ENCODE results near the gene HOXD9.

Gene HOXD9

DNA sequence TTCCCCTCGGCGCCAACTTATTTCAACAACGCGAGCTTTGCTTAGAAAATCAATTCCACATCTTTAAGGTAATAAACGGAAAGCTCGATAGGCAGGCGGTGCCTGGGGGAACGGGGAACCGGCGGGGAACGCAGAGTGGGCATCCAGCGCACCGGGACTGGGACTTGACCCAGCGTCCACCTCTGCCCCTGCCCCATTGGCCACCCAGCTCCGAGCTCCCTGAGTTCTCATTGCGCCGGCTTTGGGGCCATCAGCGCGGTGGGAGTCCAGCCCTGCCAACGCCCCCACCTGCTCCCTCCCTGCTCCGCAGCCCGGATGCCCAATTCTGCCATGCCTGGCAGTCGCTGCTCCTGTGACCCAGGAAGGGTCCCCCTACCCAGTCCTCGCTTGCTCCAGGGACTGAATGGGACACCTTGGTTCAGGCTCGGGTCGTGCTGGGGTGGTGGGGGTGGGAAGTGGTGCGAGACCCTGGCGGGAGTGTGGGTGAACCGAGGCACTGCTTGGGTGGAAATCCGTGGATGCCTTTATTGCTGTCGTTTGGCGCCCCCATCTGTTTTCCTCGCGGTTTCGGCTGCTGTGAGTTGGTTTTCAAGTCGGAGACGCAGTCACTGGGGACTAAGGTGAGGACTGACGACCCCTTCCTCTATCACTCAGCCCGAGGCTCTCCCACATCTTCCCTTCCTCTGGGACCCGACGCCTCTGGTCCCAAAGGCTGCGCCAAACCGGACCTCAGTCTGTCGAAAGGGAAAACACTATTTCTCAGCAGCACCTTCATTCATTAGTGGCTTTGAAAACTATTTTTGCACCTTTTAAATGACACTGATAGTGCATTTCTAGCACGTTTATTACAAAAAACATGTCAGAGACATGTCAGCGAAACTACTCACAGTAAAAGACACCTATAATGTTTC, 36.4 kb upstream of the HOXD9 start:
- DNase-seq, result no peak

DNA sequence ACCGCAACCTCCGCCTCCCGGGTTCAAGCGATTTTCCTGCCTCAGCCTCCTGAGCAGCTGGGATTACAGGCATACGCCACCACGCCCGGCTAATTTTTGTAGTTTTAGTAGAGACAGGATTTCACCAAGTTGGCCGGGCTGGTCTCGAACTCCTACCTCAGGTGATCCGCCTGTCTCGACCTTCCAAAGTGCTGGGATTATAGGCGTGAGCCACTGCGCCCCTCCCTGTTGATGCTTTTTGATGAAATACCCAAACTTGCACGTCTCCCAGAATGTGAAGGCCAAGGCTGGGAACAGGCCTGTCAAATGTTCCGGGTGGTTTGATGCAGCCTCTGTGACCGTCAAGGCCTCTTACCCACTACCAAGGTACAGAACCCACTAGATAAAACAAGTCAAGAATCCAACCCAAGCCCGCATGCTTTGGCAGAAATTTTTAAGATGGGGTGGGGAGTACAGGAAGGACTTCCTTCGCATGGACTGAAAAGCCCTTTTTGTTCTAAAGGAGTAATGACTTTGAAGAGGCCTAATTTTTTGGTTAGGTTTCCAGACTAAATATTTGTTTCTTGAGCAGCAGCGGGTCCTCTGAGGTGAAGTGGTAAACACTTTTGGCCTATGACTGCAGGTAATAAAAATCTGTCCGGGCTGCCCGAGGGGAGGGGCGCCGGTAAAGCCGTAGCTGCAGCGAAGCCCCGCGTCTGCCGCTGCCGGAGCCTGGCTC, 35.0 kb upstream of the HOXD9 start:
- DNase-seq, result no peak

DNA sequence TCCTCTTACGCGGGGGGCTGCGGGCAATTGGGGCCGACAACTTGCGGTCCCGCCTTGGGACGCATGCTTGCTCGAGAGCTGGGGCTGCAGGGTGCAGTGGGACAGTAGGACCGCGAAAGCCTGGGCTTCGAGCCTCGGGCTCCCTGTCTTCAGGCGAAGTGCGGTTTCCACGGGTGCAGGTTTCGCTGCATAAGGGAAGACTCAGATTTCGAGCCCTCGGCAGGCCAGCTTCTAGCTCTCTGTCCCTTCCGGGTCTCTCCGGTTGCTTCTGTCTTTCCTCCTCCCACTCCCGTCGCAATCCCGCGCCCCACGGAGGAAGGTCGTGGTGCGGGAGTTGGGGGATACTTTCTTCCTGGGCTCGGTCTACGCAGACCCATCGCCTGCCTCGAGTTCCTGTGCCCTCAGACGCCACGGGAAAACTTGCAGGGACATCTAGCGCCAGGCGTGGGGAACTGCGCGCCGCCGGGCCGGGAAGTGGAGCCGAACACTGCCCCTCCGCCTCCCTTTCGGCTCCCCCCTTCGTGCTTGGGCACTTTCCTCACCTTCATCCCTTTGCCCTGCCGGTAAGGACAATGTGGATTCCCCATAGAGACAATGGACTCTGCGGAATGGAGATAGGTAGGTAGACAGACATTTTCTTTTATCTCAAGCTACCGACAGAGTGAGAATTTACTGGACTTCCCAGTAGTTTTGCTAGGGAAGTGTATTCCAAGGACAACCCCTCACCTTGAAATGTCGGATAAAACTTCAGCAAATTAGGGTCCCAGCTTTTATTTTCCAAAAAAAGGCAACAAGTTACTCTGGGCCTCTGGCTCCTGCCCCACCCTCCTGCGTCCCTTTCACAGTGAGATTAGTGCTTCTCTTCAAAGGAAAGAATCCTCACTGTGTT, 34.2 kb upstream of the HOXD9 start:
- DNase-seq, result no peak

DNA sequence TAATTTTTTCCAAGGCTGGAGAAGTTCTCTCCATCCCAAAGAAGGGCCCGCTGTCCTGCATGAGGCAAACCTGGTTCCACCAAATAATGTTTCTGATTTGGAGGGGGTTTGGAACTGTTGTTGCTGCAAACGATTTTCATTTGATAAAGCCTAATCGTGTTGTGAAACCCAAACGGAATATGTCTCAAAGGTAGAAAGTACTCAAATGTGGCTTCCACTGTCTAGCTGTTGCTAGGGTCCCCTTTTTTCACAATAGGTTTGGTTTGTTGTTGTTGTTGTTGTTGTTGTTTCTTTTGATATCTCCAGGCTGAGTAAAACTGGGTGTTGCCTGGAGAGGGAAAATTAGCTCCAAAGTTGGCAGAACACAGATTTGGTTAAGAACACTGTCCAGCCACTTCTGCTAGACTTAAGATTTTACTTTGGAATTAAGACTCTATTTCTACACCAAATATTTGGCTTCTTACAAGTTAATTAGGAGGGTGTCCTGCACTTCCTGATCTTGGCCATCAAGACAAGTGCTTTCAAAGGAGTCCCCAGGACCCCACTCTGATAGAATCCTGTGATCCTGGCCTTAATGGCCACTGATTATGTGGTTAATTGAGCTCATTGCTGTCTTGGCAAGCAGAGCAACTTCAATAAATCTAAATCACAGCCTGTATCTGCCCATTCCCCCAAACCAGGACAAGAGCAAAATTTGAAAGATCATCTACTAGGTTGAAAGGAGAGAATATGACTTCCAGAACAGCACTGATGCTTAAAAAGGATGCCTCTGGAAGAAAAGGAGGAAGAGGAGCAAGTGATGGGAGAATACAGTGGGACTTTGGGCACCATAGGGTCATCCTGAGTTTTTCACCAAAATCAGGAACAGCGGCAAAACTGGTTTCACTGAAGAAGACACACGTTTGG, 33.3 kb upstream of the HOXD9 start:
- DNase-seq, result no peak

DNA sequence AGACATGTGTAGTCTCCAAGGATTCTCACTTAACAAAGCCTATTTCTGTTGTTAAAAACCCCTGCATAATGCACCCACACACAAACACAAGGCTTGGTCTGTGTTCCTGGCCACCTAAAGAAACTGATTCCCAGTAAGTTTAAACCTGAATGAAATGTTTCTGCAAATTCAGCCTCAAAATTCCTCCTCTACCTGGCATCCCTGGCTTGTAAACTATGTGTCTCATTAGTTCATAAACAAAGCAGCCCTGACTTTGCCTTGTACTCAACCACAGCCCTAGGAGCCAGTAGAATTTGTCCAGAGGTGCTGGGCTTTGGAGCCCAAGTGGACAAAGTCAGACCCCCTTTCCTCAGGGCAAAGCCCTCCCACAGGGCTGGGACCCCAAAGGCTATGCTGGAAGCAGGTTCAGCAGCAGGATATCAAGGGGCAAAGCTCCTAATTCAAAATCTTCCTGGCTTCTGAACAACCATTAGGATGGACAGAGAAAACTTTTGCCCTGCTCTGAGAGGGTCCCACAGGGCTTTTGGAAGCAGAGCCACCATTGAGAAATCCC, 32.6 kb upstream of the HOXD9 start:
- no peak for DNase-seq

DNA sequence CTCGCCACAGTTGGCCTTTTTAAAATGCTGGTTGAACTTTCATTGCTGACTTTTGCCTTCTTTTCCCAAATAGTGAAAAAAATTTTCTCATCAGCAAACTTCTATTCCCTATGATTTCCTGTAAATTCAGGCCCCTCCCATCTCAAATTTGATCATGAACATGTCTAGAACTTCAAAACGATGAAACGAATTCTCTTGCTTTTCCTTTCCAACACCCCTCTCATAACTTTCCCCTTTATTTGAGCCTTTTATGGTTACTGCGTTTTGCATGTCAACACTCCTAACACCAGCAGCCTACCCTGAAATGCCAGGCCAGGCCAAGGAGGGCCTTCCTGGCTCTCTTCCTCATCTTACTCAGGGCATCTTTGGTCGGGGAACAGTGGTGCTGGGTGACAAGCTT, 31.7 kb upstream of the HOXD9 start:
- DNase-seq, result no peak

DNA sequence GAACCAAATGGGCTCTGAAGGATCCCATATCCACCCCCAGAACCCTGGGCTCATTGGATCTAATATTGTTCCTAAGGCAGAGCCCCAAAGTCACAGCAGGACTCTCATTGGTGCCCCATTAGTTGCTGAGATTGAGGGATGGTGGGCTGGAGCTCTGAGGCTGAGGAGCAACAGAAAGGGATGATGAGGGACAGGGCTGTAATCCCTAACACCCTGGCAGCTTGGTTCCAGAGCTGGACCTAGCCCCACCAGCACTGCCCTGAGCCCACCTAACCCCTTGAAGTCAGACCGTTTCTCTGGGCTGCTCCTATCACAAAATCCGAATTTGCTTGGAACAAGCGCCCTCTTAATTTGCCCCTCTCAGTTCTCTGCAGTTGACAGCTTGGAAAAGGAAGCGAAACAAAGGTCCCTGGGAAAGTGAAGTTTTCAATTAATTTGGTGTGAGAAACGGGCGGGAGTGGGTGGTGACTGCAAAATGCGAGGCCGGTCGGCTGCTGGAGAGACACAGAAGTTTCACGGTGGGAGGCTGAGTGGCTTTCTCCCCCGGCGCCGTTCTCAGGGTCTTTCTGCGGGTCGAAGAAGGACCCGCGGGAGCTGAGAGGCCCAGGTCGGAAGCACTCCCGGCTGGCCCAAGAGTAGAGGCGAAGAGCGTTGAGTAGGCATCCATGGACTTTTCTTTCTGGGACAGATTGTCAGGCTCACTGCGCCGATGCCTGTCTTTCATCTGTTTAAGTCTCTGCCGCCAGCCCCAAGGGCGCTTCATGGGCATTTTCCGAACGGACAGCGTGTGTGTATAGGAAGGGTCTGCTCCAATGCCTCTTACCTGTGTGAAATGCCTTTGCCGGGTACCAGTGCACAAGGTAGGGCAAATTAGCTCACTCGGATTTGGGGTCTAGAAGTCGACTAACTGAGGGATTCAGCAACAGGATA, 30.9 kb upstream of the HOXD9 start:
- no peak for DNase-seq

DNA sequence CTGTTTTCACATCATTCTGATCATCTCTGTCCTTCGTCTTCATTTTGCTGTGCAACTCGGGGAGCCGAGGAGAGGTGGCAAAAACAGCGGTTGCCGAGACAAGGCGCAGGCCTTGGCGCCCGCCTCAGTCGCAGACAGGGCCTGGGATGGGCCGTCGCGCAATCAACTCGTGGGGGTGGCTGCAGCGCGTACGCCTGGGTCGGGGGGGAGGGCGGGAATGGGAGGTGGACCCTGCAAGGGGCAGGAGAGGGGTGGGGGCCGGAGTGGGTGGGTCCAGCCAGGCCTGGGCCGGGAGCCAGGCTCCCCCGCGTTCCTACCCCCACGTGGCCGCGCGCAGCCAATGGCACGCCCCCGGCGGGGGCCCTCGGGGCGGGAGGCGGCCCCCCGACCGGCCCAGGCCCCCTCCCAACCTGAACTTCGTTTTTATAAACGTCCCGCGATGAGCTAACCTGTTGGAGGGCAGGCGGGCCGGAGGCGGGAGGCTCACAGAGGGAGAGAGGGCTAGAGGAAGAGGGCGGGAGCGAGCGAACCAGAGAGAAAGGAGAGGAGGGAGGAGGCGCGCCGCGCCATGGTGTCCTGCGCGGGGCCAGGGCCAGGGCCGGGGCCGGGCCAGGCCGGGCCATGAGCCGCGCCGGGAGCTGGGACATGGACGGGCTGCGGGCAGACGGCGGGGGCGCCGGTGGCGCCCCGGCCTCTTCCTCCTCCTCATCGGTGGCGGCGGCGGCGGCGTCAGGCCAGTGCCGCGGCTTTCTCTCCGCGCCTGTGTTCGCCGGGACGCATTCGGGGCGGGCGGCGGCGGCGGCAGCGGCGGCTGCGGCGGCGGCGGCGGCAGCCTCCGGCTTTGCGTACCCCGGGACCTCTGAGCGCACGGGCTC, 30.0 kb upstream of the HOXD9 start, which contains the start of gene HOXD13:
TSS of gene HOXD13 (plus strand) at position 452 of the 875 bp plus-strand sequence. CDS start at position 622, 170 bp downstream.
- DNase-seq, result no peak

DNA sequence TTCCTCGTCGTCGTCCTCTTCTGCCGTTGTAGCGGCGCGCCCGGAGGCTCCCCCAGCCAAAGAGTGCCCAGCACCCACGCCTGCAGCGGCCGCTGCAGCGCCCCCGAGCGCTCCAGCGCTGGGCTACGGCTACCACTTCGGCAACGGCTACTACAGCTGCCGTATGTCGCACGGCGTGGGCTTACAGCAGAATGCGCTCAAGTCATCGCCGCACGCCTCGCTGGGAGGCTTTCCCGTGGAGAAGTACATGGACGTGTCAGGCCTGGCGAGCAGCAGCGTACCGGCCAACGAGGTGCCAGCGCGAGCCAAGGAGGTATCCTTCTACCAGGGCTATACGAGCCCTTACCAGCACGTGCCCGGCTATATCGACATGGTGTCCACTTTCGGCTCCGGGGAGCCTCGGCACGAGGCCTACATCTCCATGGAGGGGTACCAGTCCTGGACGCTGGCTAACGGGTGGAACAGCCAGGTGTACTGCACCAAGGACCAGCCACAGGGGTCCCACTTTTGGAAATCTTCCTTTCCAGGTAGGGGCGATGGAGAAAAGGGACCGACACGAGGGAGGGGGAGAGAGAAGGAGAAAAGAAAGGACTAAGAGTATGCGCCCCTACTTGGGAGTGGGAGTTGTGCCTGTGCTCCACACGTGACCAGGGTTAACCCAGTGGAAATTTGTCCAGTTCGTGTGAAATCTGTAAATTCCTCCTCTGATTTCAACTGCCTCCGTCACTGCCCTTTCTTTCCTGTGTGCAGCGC, 29.2 kb upstream of the HOXD9 start:
- DNase-seq, result no peak

DNA sequence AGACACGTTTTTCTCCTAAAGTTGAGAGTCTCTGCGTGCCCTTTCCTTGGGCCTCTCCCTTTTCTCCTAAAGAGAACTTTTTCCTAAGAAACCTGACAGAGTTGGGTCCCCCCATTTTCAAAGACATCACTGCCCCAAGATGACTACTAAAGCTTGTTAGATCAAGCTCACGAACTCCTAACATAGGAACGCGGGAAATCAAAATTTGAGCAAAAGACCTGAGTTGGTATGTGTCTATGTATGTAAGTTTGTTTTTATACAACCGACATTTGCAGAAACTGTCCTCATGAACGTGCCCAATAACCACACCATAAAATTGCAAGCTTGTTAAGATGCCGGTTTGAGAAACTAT, 28.6 kb upstream of the HOXD9 start:
- DNase-seq, result no peak

DNA sequence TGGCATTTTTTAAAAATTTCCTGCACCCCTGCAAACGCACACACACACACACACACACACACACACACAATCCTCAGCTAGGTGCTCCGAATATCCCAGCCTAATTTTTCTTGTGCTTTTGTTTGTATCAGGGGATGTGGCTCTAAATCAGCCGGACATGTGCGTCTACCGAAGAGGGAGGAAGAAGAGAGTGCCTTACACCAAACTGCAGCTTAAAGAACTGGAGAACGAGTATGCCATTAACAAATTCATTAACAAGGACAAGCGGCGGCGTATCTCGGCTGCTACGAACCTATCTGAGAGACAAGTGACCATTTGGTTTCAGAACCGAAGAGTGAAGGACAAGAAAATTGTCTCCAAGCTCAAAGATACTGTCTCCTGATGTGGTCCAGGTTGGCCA, 28.2 kb upstream of the HOXD9 start:
- DNase-seq, result no peak

DNA sequence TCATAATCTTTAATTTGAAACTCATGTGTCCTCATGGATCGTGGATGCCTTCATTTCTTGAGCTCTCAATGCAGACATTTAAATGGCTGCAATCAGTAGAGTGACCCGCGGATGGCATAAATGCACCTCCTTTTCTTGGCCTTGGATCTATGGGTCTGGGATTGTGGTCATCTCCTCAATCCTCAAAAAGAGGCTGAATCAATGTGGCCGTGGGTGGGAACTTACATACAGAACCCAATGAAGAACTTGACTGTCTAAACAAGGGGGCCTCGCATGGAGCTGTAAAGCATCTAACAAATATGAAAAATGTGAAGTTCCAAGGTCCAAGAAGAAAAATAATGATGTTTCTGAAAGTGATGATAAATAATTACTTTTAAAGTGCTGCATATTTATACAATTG, 27.1 kb upstream of the HOXD9 start:
- no peak for DNase-seq

DNA sequence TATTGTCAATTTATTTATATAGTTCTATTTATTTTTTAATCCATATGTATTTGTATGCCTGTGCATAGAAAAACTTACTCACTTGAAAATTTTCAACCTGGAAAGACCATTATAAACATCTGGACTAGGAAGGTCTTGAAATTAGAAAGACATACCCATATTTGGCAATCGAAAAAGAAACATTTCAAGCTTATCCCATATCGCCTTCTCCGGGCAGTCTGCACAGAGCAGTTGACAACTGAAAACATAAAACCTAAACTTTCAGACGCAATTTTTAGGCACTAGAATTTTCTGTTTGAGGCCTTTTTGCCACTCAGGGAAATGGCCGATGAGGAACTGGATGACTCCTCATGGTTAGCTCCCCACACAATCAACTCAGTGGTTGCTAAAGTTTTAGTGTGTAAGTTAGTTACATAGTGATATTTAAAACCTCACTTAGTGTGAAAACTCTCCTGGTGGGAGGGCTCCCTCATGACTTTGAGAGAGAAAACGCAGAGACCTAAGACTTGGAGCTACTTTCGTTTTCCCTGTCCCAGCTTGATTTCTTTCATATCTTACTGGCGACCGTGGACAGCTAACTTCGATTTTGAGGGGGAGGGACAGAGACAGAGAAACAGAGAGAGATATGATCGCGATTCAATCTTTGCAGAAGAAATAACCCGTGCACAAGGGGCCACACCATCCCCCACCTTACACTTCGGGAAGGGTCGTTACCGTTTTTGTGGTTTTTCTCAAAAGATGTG, 26.1 kb upstream of the HOXD9 start:
- DNase-seq, result no peak

DNA sequence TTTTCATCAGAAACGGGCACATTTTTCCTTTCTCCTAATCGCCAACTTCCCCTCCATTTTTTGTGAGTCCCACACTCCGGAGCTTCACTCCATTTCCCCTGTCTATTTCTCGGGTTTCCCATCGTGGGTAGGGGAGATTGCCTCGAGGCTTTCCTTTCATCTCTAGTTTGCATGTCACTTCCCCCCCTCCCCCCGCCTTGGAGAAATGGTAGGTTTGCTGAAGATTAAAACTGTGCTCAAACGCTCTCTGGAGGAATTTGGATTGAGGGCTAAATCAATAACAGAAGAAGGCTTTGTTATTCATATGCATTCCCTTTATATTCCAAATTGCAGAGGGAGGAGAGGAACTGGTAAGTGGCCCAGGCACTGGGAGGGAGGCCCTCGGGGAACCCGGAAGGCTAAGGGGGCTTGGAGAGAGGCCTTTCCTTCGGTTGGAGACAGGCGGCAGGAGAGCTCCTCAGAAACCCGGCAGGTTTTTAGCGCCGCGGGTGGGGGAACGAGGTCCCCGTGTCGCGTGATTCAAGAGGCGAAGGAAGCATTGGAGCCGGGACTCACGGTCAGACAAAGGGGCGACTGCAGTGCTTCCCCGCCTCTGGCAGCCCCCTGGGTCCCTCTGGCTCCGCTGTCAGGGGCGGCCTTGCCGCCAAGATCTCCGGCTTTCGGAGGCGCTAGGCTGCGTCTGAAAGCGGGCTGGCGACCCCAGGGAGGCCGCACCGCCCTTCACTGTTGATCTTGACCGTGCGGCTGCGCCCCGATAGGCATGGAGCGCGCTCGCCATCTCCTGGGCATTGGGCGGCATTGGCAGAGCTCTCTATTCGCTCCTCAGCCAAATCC, 25.3 kb upstream of the HOXD9 start:
- DNase-seq, result no peak

DNA sequence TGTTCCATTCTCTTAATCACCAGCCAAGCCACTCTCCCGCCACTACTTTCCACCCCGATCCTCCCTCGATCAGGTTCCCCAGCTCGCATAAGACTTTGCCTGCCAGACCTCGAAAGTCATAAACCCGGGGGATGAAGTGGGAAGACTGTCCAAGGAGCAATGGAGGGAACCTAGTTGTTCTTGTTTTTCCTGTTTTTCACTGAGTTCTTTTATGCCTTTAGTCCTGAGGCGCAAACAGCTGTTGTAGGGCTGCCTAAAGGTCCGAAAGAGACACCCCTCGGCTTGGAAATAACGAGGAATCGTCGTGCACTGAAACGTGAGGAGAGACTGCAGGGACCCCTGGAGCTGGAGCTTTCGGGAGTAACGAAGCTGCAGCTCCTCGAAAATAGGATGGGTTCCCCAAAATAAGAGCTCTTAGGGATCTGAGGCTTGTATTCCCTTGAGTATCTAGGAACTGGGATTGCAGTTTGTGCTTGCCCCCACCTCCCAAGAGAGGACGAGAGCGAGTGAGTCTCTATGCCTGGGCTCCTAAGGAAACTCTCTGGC, 24.6 kb upstream of the HOXD9 start:
- no peak for DNase-seq

DNA sequence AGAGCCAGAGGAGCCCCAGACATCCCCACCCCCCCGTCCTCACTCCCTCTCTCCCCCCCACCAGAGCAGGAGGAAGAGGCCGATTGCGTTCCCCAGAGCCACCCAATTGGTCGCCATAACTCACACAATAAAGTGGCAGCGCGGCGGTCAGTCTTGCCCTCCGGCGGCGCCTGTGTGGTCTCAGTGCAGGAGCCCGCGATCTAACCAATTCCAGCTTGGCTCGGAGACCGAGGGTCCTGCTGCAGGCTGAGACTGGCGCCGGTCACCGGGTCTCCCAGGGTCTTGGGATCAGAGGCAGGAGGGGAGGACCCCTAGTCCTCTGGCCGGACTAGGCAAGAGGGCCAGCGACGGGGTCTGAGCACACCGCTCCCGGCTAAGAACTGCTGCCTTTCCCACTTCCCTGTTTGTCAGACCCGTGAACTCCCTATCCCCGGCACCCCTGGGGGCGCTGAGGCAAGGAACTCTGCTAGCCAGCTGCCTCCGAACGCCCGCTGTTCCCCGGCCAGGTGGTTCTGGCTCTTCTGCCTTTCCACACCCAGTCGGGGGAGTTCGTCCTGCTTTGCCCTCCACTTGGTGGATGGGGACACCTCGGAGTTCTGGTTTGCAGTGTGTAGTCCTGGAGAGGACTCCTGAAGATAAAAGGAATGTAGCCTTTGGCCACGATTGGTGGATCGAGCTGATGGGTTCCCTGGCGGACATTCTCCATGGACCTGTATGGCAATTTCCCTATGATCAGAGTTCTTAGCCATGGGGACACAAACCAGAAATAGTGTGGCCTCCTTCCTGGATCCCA, 24.0 kb upstream of the HOXD9 start:
- DNase-seq, result no peak
